Activated T-helper 9 cell treated with anti-CD3 and anti-CD28 coated beads, Interleukin-2, amount 50 U/mL, for 16 hours (primary cell): ENCODE measurements around the gene ZNF606.
"Not testable (repeated sequence)": the region's sequence is repeated elsewhere in the genome, so short reads cannot be mapped to it uniquely, and the experiment has no call there.

ENCODE experiments used
- DNase-seq: peaks from one replicate; pipeline ENCODE4 v3.0.0-alpha.2; 2020; ENCODE audit warnings: low read depth

ZNF606 gene

GRCh38 chr19:58009666-58010301 lies 7.2 kb upstream of the ZNF606 start:
- peak; percentile 18 for DNase-seq

- DNase-seq, result no peak
Observed at GRCh38 chr19:58009301-58009665, 6.7 kb upstream of the ZNF606 start.

GRCh38 chr19:58008877-58009276 lies 6.3 kb upstream of the ZNF606 start:
- DNase-seq, result not testable (repeated sequence)

- no peak for DNase-seq
Observed at GRCh38 chr19:58007285-58007684, 4.7 kb upstream of the ZNF606 start.

- no peak for DNase-seq
Observed at GRCh38 chr19:58003174-58003828, 681 bp upstream of the ZNF606 start.

- DNase-seq, result no peak
Observed at GRCh38 chr19:58001895-58002369, 688 bp downstream of the ZNF606 start.

GRCh38 chr19:58000677-58001076 lies 1.9 kb downstream of the ZNF606 start:
- no peak for DNase-seq

GRCh38 chr19:57992841-57993240 lies 9.8 kb downstream of the ZNF606 start:
- DNase-seq, result no peak

GRCh38 chr19:57978586-57979289 lies 23.9 kb downstream of the ZNF606 start:
- DNase-seq, result no peak

GRCh38 chr19:57974434-57974833 lies 28.2 kb downstream of the ZNF606 start, which contains the start of gene C19orf18:
C19orf18 (minus strand) TSS chr19:57974534; CDS start chr19:57974432, 102 bp downstream.
- no peak for DNase-seq

GRCh38 chr19:57964761-57965160 lies 37.9 kb downstream of the ZNF606 start:
- DNase-seq, result no peak

- no peak for DNase-seq
Observed at GRCh38 chr19:57961785-57962184, 40.8 kb downstream of the ZNF606 start.

- no peak for DNase-seq
Observed at GRCh38 chr19:57954996-57955395, 47.6 kb downstream of the ZNF606 start.

- DNase-seq, result no peak
Observed at GRCh38 chr19:57949702-57950101, 52.9 kb downstream of the ZNF606 start.

- no peak for DNase-seq
Observed at GRCh38 chr19:57949296-57949695, 53.3 kb downstream of the ZNF606 start.

- peak; percentile 78 for DNase-seq
Observed at GRCh38 chr19:57947419-57948134, 55.0 kb downstream of the ZNF606 start, which contains the start of gene ZNF256. ZNF256 (minus strand) TSS chr19:57947706; CDS start chr19:57947474, 232 bp downstream.

- peak; percentile 0 for DNase-seq
Observed at GRCh38 chr19:57947088-57947418, 55.6 kb downstream of the ZNF606 start.

GRCh38 chr19:57946316-57946715 lies 56.3 kb downstream of the ZNF606 start:
- DNase-seq, result no peak

GRCh38 chr19:57941593-57941992 lies 61.0 kb downstream of the ZNF606 start:
- DNase-seq, result no peak

- DNase-seq, result no peak
Observed at GRCh38 chr19:57935731-57936130, 66.9 kb downstream of the ZNF606 start.

- DNase-seq, result peak; percentile 2
Observed at GRCh38 chr19:57934820-57935665, 67.6 kb downstream of the ZNF606 start, which contains the start of gene ZNF418. ZNF418 (minus strand) TSS chr19:57935402; CDS start chr19:57933822, 1,580 bp downstream.
